Measurements from ENCODE around the gene GOLIM4. TPM values are rescaled to one million over a fixed set of nuclear protein-coding genes. Genes with fewer than 3 reads are reported as not detected.

GOLIM4 gene
- total RNA-seq, 1 experiment from 2014 or later = 17.4 TPM

DNA sequence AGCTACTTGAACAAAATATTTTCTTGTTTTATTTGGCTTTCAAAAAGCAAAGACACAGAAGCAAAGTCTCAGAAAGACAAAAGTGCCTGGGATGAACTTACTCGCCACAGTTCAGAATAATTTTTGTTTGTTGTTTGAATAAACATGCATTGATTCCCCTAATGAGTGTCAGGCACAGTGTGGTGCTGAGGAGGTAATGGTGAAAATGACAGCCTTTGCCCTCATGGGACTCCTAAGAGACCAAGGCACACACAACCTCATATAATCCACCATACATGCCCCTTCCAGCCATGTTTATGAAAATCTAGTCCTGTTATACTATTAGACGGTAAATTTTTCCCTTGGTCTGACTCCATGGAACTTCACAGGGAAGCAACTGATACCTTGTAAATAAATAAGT lies 2.5 kb downstream of the GOLIM4 start:
- peak overlapping the region; percentile 22 for H3K4me3 Mint-ChIP-seq (ENCODE audit: unreplicated experiment)
- Histone ChIP-seq H3K36me3 (ENCODE audit: control insufficient read depth, insufficient read depth, low read length) (no peaks in the 10 kb centered on the region), H3K27me3 (replicated peaks; ENCODE audit: control insufficient read depth, insufficient read depth, low read length) (no peaks in the 10 kb centered on the region), H3K4me1 (peaks cover 38% of the 10 kb centered on the region), H3K4me3 (ENCODE audit: low read depth, low read length) (0 out of 2 replicates have a peak overlapping the region, but pooled peaks have one; percentile 7), H3K9me3 (no peaks in the 10 kb centered on the region)
- POLR2A ChIA-PET = no interaction called here
- H3K4me1 Mint-ChIP-seq (ENCODE audit: low read depth, unreplicated experiment) = peaks cover 26% of the 10 kb centered on the region
- no peak for TF ChIP-seq CTCF (IDR thresholded peaks at IDR 0.05; ENCODE audit: insufficient read depth in 1 of 2, low read depth in 1 of 2, low read length in 1 of 2, severe bottlenecking in 1 of 2, unreplicated experiment in 1 of 2)
- no peaks in the 10 kb centered on the region for H3K9me3 Mint-ChIP-seq (ENCODE audit: unreplicated experiment)
- intact Hi-C loops (cut with micrococcal nuclease; ENCODE audit: unreplicated experiment) = loop anchor here (5.0 kb wide), 1 partner anchor 34 kb away; no protein-coding TSS in a partner anchor
- BruUV-seq (replicated peaks) = no TSS peak
- H3K27ac Mint-ChIP-seq (ENCODE audit: unreplicated experiment) = no peak overlapping the region
- DNase-seq = no peak
- peaks cover 12% of the 10 kb centered on the region for H3K36me3 Mint-ChIP-seq (ENCODE audit: insufficient read depth, unreplicated experiment)
- H3K27me3 Mint-ChIP-seq (ENCODE audit: insufficient read depth, unreplicated experiment) = no peaks in the 10 kb centered on the region
- CTCF ChIA-PET = no interaction called here

- no peak overlapping the region for H3K4me3 ChIP-seq (ENCODE audit: low read depth, low read length)
- no TSS peak for BruUV-seq (replicated peaks)
- ChIA-PET POLR2A (no interaction called here), CTCF (no interaction called here)
- intact Hi-C loops (cut with micrococcal nuclease; ENCODE audit: unreplicated experiment) = loop anchor here (1.0 to 5.0 kb wide), 2 partner anchors 35 to 36 kb away; no protein-coding TSS in a partner anchor
- H3K4me3 Mint-ChIP-seq (ENCODE audit: unreplicated experiment) = peak overlapping the region; percentile 50
- DNase-seq = peak in 1 of 2 experiments; percentile 2
- TF ChIP-seq CTCF (IDR thresholded peaks at IDR 0.05; ENCODE audit: insufficient read depth in 1 of 2, low read depth in 1 of 2, low read length in 1 of 2, severe bottlenecking in 1 of 2, unreplicated experiment in 1 of 2) = no peak
- H3K36me3 ChIP-seq (ENCODE audit: control insufficient read depth, insufficient read depth, low read length) = no peaks in the 10 kb centered on the region
- H3K9me3 Mint-ChIP-seq (ENCODE audit: unreplicated experiment) = no peaks in the 10 kb centered on the region
- H3K27me3 Mint-ChIP-seq (ENCODE audit: insufficient read depth, unreplicated experiment) = no peaks in the 10 kb centered on the region
- H3K9me3 ChIP-seq = no peaks in the 10 kb centered on the region
- H3K36me3 Mint-ChIP-seq (ENCODE audit: insufficient read depth, unreplicated experiment) = peaks cover 12% of the 10 kb centered on the region
- no peak overlapping the region for H3K27ac Mint-ChIP-seq (ENCODE audit: unreplicated experiment)
- peaks cover 27% of the 10 kb centered on the region for H3K4me1 Mint-ChIP-seq (ENCODE audit: low read depth, unreplicated experiment)
- H3K27me3 ChIP-seq (replicated peaks; ENCODE audit: control insufficient read depth, insufficient read depth, low read length) = no peaks in the 10 kb centered on the region
- peaks cover 38% of the 10 kb centered on the region for H3K4me1 ChIP-seq
These were observed 3.8 kb downstream of the GOLIM4 start for GRCh38 chr3:168091941-168092340.

DNA sequence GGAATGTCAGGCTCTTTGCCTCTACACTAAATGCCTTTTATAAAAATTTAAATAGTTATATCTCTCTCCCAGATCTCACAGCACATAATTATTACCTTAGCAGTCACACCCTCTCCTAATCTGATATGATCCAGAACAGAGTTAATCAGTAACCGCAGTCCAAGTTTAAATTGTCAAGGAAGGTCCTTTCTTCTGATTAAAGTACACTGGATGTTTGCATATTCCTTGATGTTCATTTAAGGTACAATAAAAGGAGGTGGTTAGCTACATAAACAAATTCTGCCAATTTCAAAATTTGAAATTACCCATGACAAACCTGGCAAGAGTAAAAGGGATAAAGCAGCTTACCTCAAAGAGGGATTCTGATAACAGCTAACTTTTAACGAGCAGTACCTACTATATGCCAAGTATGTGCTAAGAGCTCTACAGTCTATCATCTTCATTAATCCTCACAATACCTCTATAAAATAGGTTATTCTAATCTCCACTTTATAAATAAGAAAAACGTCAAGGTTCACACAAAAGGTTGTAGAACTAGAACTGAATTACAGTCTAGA lies 4.3 kb downstream of the GOLIM4 start:
- ChIA-PET POLR2A (no interaction called here), CTCF (no interaction called here)
- Mint-ChIP-seq H3K4me1 (ENCODE audit: low read depth, unreplicated experiment) (peaks cover 27% of the 10 kb centered on the region), H3K27ac (ENCODE audit: unreplicated experiment) (no peak overlapping the region), H3K9me3 (ENCODE audit: unreplicated experiment) (no peaks in the 10 kb centered on the region), H3K36me3 (ENCODE audit: insufficient read depth, unreplicated experiment) (peaks cover 11% of the 10 kb centered on the region), H3K4me3 (ENCODE audit: unreplicated experiment) (peak overlapping the region; percentile 50), H3K27me3 (ENCODE audit: insufficient read depth, unreplicated experiment) (no peaks in the 10 kb centered on the region)
- Histone ChIP-seq H3K4me1 (peaks cover 38% of the 10 kb centered on the region), H3K4me3 (ENCODE audit: low read depth, low read length) (no peak overlapping the region), H3K36me3 (ENCODE audit: control insufficient read depth, insufficient read depth, low read length) (no peaks in the 10 kb centered on the region), H3K27me3 (replicated peaks; ENCODE audit: control insufficient read depth, insufficient read depth, low read length) (no peaks in the 10 kb centered on the region), H3K9me3 (no peaks in the 10 kb centered on the region)
- no TSS peak for BruUV-seq (replicated peaks)
- DNase-seq = peak in 1 of 2 experiments; percentile 16
- intact Hi-C loops (cut with micrococcal nuclease; ENCODE audit: unreplicated experiment) = loop anchor here (1.0 to 5.0 kb wide), 2 partner anchors 35 to 36 kb away; no protein-coding TSS in a partner anchor
- no peak for TF ChIP-seq CTCF (IDR thresholded peaks at IDR 0.05; ENCODE audit: insufficient read depth in 1 of 2, low read depth in 1 of 2, low read length in 1 of 2, severe bottlenecking in 1 of 2, unreplicated experiment in 1 of 2)
